ENCODE data around the gene LDLRAD3.

Gene LDLRAD3

GRCh38 chr11:36053862-36054261 lies 110.0 kb downstream of the LDLRAD3 start:
- no peak for DNase-seq

DNA sequence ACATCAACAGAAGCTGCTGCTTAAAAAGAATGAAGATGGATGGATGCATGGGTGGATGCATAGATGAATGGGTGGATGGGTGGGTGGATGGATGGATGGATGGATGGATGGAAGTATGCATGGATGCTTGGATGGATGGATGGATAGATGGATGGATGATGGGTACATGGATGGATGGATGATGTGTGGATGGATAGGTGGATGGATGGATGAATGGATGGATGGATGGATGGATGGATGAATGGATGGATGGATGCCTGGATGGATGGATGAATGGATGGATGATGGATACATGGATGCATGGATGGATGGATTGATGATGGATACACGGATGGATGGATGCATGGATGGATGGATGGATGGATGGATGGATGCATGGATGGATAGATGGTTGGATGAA lies 110.8 kb downstream of the LDLRAD3 start:
- no peak for DNase-seq

GRCh38 chr11:36056160-36056751 lies 112.4 kb downstream of the LDLRAD3 start:
- no peak for DNase-seq

DNA sequence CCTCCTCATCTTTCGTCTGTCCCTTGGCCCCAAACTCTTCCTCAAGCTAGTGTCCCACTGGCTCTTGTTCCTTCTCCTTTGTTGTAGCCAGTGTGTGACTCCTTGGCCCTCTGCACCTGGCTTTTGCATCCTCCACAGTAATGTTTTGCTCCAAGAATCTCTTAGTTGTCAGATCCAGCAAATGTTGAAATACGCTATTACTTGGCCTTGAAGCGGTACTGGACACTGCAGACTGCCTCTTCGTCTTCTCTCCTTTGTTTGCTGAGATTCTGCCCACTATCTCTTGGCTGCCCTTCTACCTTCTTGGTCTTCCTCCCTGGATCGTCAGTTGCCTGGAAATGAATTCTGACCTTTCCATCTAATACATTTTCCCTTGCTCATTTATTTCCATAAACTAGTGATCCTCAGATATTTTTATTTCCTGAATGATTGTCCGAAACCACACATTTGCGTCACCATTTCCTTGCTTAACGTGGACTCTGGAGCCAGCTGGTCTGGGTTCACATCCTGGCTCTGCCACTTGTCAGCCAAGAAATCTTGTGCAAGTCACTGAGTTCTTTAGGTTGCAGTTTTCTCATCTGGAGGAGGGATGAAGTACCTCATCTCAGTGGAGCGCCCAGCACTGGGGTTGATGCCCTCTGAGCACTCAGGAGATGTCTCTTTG lies 113.6 kb downstream of the LDLRAD3 start:
- no peak for DNase-seq

GRCh38 chr11:36059660-36060059 lies 115.8 kb downstream of the LDLRAD3 start:
- no peak for DNase-seq

GRCh38 chr11:36060926-36061325 lies 117.1 kb downstream of the LDLRAD3 start:
- no peak for DNase-seq

- no peak for DNase-seq
These were observed 117.6 kb downstream of the LDLRAD3 start for GRCh38 chr11:36061471-36061870.

DNA sequence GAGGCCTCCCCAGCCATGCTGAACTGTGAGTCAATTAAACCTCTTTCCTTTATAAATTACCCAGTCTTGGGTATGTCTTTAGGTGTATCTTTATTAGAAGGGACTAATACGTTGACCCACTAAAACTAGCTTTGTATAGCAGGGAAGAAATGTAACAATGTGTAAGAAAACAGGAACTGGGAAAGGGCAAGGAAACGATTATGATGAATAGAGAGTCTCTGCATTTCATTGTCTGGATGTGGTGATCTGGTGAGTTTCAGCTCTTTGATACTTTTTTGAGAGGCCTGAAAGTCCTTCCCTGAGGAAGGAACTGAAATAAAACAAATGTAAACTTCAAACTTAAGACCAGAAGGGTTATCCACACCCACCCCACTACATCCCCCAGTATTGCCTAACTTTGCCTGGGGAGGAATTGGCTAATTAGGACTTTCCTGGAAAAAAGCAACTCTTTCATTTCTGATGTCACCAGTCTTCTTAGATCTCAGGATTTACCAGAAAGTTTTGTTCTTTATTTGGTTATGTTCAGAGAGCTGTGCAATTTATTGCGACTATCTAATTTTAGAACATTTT lies 119.0 kb downstream of the LDLRAD3 start:
- no peak for DNase-seq

DNA sequence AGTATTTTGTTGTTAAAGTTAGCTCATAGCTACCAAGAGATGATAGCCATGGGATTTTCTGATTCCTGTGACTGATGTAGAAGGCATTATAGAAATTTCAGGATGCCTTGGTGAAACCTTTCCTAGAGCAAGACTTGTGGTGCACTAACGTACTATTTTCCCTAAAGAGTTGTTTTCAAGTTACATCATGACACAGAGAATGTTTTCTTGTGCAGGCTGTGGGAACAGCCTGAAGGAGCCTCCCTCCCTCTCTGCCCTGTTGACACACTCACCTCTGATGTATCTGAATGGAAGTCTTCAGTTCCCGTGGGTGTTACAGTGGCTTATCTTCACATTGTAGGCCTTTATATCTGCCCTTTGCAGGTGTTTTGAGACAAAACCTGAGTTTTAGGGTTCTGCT lies 121.6 kb downstream of the LDLRAD3 start:
- no peak for DNase-seq

- no peak for DNase-seq
These were observed 123.0 kb downstream of the LDLRAD3 start for GRCh38 chr11:36066891-36067290.

DNA sequence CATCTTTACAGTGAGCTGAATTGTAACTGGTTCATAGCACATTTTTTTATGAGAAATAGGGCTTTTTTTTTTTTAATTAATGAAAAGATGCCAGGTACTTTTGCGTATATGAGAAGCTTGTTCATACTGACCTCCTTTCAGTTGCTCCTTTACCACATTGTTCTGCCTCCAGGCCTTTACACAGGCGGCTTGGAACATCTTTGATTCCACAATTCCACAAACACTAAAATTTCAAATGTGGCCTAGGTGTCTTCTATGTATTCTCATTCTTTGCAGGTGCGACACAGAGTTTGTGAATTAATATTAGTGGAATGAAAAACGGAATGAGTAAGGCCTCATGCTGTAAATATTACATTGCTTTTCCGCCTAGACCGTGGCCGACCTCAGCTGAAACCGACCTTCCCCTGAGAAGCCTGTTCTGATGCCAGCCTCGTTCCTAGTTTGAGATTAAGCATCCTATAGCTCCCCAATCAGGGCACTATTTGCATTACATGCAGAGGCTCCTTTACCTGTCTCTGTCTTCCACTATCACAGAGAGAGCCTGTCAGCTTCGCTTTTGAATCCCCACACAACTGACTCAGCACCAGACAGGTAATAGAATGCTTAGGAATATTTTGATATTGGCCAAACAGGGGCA lies 125.8 kb downstream of the LDLRAD3 start:
- DNase-seq, result no peak

GRCh38 chr11:36070213-36070953 lies 126.5 kb downstream of the LDLRAD3 start:
- no peak for DNase-seq

- DNase-seq, result no peak
These were observed 127.1 kb downstream of the LDLRAD3 start for GRCh38 chr11:36070954-36071330.

GRCh38 chr11:36071917-36072500 lies 128.1 kb downstream of the LDLRAD3 start:
- no peak for DNase-seq

GRCh38 chr11:36073411-36074203 lies 129.7 kb downstream of the LDLRAD3 start:
- DNase-seq, result no peak

- DNase-seq, result no peak
These were observed 131.1 kb downstream of the LDLRAD3 start for GRCh38 chr11:36074941-36075431.

GRCh38 chr11:36077368-36077767 lies 133.5 kb downstream of the LDLRAD3 start:
- DNase-seq, result no peak

GRCh38 chr11:36077886-36078685 lies 134.2 kb downstream of the LDLRAD3 start:
- no peak for DNase-seq

- no peak for DNase-seq
These were observed 134.8 kb downstream of the LDLRAD3 start for GRCh38 chr11:36078686-36079055.

GRCh38 chr11:36079878-36080675 lies 136.2 kb downstream of the LDLRAD3 start:
- no peak for DNase-seq
